NOMO-1 (cell line): ENCODE measurements around the gene SNED1.

ENCODE experiments used
- DNase-seq, 2 experiments: peaks; one replicate each; lab custom pipeline; 2025; ENCODE audit not compliant: unreplicated experiment in 2 of 2; lab: John Stamatoyannopoulos, UW

The SNED1 gene

GRCh38 chr2:241123816-241124536 is 125.6 kb downstream of the SNED1 start:
- no peak for DNase-seq

- DNase-seq = no peak
Measured at GRCh38 chr2:241125626-241126025, 127.2 kb downstream of the SNED1 start.

GRCh38 chr2:241126201-241126611 is 127.8 kb downstream of the SNED1 start:
- no peak for DNase-seq

GRCh38 chr2:241126771-241127202 is 128.4 kb downstream of the SNED1 start:
- DNase-seq = no peak

- no peak for DNase-seq
Measured at GRCh38 chr2:241128266-241128665, 129.8 kb downstream of the SNED1 start.

GRCh38 chr2:241129086-241129871 is 130.9 kb downstream of the SNED1 start:
- no peak for DNase-seq

GRCh38 chr2:241130316-241130715 is 131.9 kb downstream of the SNED1 start:
- no peak for DNase-seq

GRCh38 chr2:241131531-241131930 is 133.1 kb downstream of the SNED1 start:
- no peak for DNase-seq

GRCh38 chr2:241132538-241133435 is 134.4 kb downstream of the SNED1 start:
- DNase-seq = no peak

GRCh38 chr2:241133436-241133820 is 135.0 kb downstream of the SNED1 start:
- DNase-seq = no peak

- DNase-seq = no peak
Measured at GRCh38 chr2:241134711-241135110, 136.3 kb downstream of the SNED1 start.

GRCh38 chr2:241135737-241136136 is 137.3 kb downstream of the SNED1 start:
- no peak for DNase-seq

- DNase-seq = no peak
Measured at GRCh38 chr2:241136191-241136590, 137.8 kb downstream of the SNED1 start.

- no peak for DNase-seq
Measured at GRCh38 chr2:241136661-241137260, 138.3 kb downstream of the SNED1 start.

- DNase-seq = no peak
Measured at GRCh38 chr2:241137276-241138190, 139.1 kb downstream of the SNED1 start.

GRCh38 chr2:241138471-241138870 is 140.1 kb downstream of the SNED1 start:
- DNase-seq = no peak

- no peak for DNase-seq
Measured at GRCh38 chr2:241139531-241140444, 141.4 kb downstream of the SNED1 start.

- DNase-seq = no peak
Measured at GRCh38 chr2:241140445-241140840, 142.0 kb downstream of the SNED1 start.
